BLaER1 (cell line): ENCODE data around the gene GMDS.

Source experiments
- H3K27ac ChIP-seq: shearing (Covaris generic); formaldehyde crosslinking; 2 replicates; pipeline ENCODE4 v1.8.1; 2022
- H3K27me3 ChIP-seq: shearing (Covaris generic); formaldehyde crosslinking; 2 replicates; pipeline ENCODE4 v1.8.1; 2022
- H3K36me3 ChIP-seq: shearing (Covaris generic); formaldehyde crosslinking; 2 replicates; pipeline ENCODE4 v1.8.1; 2022
- H3K4me1 ChIP-seq: shearing (Covaris generic); formaldehyde crosslinking; 2 replicates; pipeline ENCODE4 v1.8.1; 2022
- H3K4me2 ChIP-seq: shearing (Covaris generic); formaldehyde crosslinking; 2 replicates; pipeline ENCODE4 v1.8.1; 2022
- H3K4me3 ChIP-seq: shearing (Covaris generic); formaldehyde crosslinking; 2 replicates; pipeline ENCODE4 v1.8.1; 2022
- H3K9ac ChIP-seq: shearing (Covaris generic); formaldehyde crosslinking; 2 replicates; pipeline ENCODE4 v1.8.1; 2022
- H3K9me3 ChIP-seq: shearing (Covaris generic); formaldehyde crosslinking; 2 replicates; pipeline ENCODE4 v1.8.1; 2022
- H4K20me1 ChIP-seq: shearing (Covaris generic); formaldehyde crosslinking; 2 replicates; pipeline ENCODE4 v1.8.1; 2022
- Cebpa-rat ChIP-seq: shearing (Covaris generic); IDR thresholded peaks from 2 replicates; pipeline ENCODE4 v1.8.1; 2022

The GMDS gene

DNA sequence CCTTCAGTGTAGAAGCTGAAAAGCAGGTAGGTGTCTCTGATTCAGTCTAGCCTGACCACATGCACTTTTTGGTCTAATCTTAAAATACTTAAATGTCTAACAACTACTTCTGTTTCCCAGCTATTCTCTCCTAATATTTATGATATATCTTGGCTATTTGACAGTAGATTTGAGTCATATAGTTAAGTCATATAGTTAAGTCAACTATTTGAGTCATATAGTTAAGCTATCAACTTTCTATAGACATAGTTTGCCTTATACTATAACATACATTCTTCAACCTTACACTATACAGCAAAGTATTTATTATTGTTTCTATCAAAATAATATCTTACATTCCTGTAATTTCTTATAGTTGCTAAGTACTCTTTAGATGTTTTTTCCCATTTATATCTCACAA is 110.9 kb downstream of the GMDS start:
- H3K9ac ChIP-seq, result no peak overlapping the region
- no peaks in the 10 kb centered on the region for H3K27me3 ChIP-seq
- H3K36me3 ChIP-seq, result no peaks in the 10 kb centered on the region
- no peak overlapping the region for H3K4me2 ChIP-seq
- H3K4me3 ChIP-seq, result no peak overlapping the region
- no peaks in the 10 kb centered on the region for H3K9me3 ChIP-seq
- H3K4me1 ChIP-seq, result no peaks in the 10 kb centered on the region
- no peak overlapping the region for H3K27ac ChIP-seq
- TF ChIP-seq Cebpa-rat, result no peak
- peaks cover 7% of the 10 kb centered on the region; the same call in 1 of the 2 replicates for H4K20me1 ChIP-seq

DNA sequence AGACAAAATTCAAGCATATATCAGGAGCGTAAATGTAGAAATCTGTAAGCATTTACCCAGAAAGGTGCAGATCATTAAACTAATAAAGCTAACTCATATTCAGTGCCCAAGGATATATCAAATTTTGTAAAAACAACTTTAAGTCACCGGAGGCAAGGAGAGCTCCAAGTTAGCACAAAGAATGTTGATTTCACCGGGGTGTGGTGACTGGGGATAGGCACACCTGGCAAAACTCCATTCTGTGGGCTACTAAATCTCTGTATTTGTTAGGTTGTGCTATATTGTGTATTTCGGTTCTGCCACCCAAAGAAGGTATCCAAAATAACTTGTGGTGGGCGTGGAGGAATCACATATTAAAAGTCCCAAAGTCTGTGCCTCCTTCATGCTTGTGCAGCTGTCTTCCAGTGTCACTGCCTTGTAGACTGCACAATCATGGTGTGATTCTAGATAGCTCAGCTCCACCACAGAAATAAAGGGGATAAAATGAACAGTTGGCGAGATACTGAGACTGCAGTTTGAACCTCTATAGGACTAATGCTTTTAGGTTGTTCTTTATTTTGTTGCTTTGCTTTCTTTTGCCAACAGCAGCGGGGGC is 111.6 kb downstream of the GMDS start:
- H3K9me3 ChIP-seq, result no peaks in the 10 kb centered on the region
- peaks cover 4% of the 10 kb centered on the region; the same call in 1 of the 2 replicates for H4K20me1 ChIP-seq
- no peak overlapping the region for H3K4me3 ChIP-seq
- peaks cover 6% of the 10 kb centered on the region; the same call in 1 of the 2 replicates for H3K4me1 ChIP-seq
- H3K36me3 ChIP-seq, result no peaks in the 10 kb centered on the region
- H3K27me3 ChIP-seq, result no peaks in the 10 kb centered on the region
- TF ChIP-seq Cebpa-rat, result no peak
- no peak overlapping the region for H3K9ac ChIP-seq
- H3K27ac ChIP-seq, result no peak overlapping the region
- H3K4me2 ChIP-seq, result no peak overlapping the region

DNA sequence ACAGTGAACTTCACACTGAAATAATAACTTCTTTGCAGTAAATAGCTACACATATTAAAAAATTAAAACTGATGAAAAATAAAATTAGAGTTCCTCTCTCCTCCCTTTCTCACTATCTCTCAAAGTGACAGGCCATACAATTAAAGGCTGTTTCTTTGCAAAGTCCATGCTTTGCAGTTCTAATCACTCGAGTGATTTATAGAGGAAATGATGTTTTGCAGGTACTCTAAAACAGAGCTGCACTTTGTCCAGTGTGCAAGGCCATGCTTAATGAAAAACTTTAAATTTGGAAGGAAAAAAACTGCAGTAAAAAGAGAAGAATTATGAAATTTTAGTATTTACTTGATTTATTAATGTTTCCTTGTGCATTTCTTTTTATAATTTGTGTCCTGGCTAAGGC is 112.5 kb downstream of the GMDS start:
- peaks cover 15% of the 10 kb centered on the region for H3K4me1 ChIP-seq
- no peak overlapping the region for H3K4me3 ChIP-seq
- H3K9me3 ChIP-seq, result no peaks in the 10 kb centered on the region
- no peak for TF ChIP-seq Cebpa-rat
- H3K36me3 ChIP-seq, result no peaks in the 10 kb centered on the region
- H3K27me3 ChIP-seq, result no peaks in the 10 kb centered on the region
- H3K27ac ChIP-seq, result no peak overlapping the region
- H3K9ac ChIP-seq, result no peak overlapping the region
- H3K4me2 ChIP-seq, result no peak overlapping the region
- no peaks in the 10 kb centered on the region for H4K20me1 ChIP-seq

DNA sequence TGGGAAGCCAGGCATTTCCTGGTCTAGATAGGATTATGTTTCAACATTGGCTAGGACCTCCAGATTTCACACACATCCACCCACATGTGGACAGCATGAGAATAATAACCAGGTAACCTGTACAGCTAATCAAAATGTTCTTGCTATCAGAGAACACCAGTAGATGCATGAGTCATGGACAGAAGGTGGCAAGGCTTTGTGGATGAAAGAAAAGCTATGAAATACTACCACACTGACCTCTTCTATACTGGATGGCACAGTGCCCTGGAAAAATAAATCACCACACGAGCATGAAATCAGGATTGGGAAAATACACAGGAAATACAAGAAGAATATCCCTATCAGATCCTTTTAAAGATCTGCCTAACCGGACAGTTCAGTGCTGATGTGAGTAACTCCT is 113.0 kb downstream of the GMDS start:
- Histone ChIP-seq H3K4me1 (peaks cover 20% of the 10 kb centered on the region), H3K4me2 (no peak overlapping the region), H3K27ac (no peak overlapping the region), H3K36me3 (no peaks in the 10 kb centered on the region), H4K20me1 (no peaks in the 10 kb centered on the region), H3K4me3 (no peak overlapping the region), H3K9ac (no peak overlapping the region), H3K27me3 (no peaks in the 10 kb centered on the region), H3K9me3 (no peaks in the 10 kb centered on the region)
- TF ChIP-seq Cebpa-rat, result no peak

DNA sequence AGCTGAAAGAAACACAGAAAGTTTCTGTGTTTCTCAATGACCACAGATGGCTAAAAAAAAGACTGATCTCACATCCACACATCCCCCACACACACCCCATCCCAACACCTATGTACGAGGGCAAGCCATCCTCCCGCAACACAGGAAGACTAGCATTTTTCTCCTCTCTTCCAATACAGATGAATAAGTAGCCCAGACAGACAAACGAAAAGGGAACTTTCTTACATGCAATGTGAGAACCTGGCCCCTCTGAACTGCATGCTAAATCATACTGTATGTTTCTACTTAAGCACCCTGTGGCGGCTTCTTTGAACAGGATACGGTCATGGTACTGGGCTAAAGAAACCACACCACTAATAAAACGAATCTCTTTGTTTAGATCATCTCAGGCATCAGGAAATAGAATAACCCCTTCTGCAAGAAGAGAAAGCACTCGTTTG is 116.2 kb downstream of the GMDS start:
- H3K27me3 ChIP-seq, result no peaks in the 10 kb centered on the region
- H3K4me1 ChIP-seq, result peaks cover 34% of the 10 kb centered on the region
- no peak for TF ChIP-seq Cebpa-rat
- peak overlapping the region; percentile 5; the same call in 1 of the 2 replicates for H3K4me2 ChIP-seq
- no peaks in the 10 kb centered on the region for H3K9me3 ChIP-seq
- H4K20me1 ChIP-seq, result no peaks in the 10 kb centered on the region
- H3K36me3 ChIP-seq, result no peaks in the 10 kb centered on the region
- H3K4me3 ChIP-seq, result no peak overlapping the region
- H3K27ac ChIP-seq, result no peak overlapping the region
- no peak overlapping the region for H3K9ac ChIP-seq

DNA sequence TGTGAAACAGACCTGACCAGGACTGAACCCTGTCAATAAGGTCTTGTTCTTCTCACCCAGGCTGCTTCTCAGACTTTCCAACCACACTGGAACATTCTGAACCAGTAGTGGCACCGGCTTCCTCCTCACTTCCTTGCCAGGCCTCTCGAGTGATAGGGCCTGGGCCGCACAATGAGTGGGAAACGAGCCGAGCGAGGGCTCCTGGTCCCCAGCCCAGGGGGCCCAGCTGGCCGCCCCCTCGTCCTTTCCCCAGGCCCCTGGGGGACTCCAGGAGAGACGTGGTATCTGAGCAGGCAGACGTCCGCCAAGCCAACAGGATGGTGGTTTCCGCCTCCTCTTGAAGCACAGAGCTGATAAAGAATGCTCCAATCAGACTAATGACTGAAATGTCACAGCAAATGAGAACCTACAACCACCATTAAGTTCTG is 117.9 kb downstream of the GMDS start:
- H3K9ac ChIP-seq, result no peak overlapping the region
- peaks cover 34% of the 10 kb centered on the region for H3K4me1 ChIP-seq
- no peaks in the 10 kb centered on the region for H3K36me3 ChIP-seq
- peak overlapping the region; percentile 54 for H3K27ac ChIP-seq
- H3K27me3 ChIP-seq, result no peaks in the 10 kb centered on the region
- peak overlapping the region; percentile 1; the same call in 1 of the 2 replicates for H3K4me3 ChIP-seq
- H3K9me3 ChIP-seq, result no peaks in the 10 kb centered on the region
- TF ChIP-seq Cebpa-rat, result no peak
- H3K4me2 ChIP-seq, result peak overlapping the region; percentile 67
- no peaks in the 10 kb centered on the region for H4K20me1 ChIP-seq

DNA sequence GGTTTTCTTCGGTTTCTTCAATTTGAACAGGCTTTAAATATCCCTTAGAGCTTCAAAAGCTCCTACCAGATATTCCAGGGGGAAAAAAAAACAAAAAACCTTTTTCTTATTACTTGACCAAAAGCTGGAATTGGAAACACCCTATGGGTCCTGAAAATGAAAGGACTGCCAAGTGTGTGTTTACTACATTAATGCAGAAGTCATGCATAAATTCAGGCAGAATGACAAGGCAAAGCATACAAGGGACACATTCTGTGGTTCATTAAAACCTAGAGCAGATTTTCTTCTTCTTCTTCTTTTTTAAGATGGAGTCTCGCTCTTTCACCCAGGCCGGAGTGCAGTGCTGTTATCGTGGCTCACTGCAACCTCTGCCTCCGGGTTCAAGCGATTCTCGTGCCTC is 119.1 kb downstream of the GMDS start:
- TF ChIP-seq Cebpa-rat, result no peak
- H3K27me3 ChIP-seq, result no peaks in the 10 kb centered on the region
- no peak overlapping the region; the same call in 1 of the 2 replicates for H3K4me2 ChIP-seq
- H3K9me3 ChIP-seq, result no peaks in the 10 kb centered on the region
- H3K9ac ChIP-seq, result no peak overlapping the region
- no peaks in the 10 kb centered on the region for H4K20me1 ChIP-seq
- H3K36me3 ChIP-seq, result no peaks in the 10 kb centered on the region
- peaks cover 34% of the 10 kb centered on the region for H3K4me1 ChIP-seq
- H3K4me3 ChIP-seq, result no peak overlapping the region
- H3K27ac ChIP-seq, result no peak overlapping the region

DNA sequence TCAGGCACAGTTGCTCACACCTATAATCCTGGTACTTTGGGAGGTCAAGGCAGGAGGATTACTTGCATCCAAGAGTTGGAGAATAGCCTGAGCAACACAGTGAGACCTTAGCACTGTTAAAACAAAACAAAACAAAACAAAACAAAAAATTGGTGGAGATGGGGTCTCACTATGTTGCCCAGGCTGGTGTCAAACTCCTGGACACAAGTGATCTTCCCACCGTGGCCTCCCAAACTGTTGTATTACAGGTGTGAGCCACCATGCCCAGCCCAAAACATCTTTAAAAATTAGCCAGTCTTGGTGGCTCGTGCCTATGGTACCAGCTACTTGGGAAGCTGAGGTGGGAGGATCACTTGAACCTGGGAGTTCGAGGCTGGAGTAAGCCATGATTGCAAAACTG is 120.2 kb downstream of the GMDS start:
- no peaks in the 10 kb centered on the region for H3K36me3 ChIP-seq
- H3K27me3 ChIP-seq, result no peaks in the 10 kb centered on the region
- no peak overlapping the region for H3K9ac ChIP-seq
- H3K4me3 ChIP-seq, result no peak overlapping the region
- peaks cover 34% of the 10 kb centered on the region for H3K4me1 ChIP-seq
- H3K4me2 ChIP-seq, result no peak overlapping the region
- TF ChIP-seq Cebpa-rat, result no peak
- H4K20me1 ChIP-seq, result no peaks in the 10 kb centered on the region
- H3K27ac ChIP-seq, result no peak overlapping the region
- no peaks in the 10 kb centered on the region for H3K9me3 ChIP-seq

DNA sequence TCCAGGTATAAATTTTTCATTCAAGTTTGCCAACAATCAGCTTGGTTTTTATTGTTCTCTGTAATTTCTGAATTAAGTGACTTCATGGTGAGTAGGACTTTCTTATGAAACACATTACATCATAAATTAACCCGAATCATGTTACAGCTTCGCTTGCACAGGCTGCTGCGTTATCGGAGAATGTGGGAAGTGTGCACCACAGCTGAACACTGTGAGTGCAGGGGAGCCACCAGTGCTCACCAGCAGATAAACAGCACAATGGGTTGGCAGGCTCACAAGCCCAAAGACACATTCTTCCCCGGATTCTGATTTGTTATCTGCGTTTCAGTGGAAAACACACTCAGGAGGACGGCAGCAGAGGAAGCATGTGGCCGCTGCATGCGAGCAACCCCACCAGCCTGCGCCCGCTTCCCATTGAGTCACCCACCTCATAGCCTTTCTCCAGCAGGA is 121.1 kb downstream of the GMDS start:
- TF ChIP-seq Cebpa-rat, result no peak
- Histone ChIP-seq H4K20me1 (no peaks in the 10 kb centered on the region), H3K9ac (no peak overlapping the region), H3K9me3 (no peaks in the 10 kb centered on the region), H3K4me3 (no peak overlapping the region), H3K4me1 (peaks cover 32% of the 10 kb centered on the region), H3K27me3 (no peaks in the 10 kb centered on the region), H3K36me3 (no peaks in the 10 kb centered on the region), H3K27ac (no peak overlapping the region), H3K4me2 (no peak overlapping the region)

DNA sequence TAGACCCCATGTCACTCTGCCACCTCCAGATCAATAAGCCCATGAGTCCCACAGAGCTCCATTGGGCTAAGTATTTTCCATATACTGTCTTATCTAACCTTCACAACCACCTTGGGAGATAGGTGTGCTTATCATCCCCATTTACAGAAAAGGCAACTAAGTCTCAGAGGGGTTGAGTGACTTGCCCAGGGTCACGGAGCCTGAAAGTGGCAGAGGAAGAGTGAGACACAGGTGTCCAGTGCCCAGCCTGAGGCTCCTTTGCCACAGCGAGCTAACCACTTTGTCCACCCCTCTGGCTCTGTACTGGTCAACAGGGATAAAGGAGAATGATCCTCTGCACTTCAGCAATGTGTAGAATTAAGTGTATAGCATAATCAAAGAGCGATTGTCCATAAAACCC is 124.5 kb downstream of the GMDS start:
- Histone ChIP-seq H3K9me3 (no peaks in the 10 kb centered on the region), H3K27me3 (no peaks in the 10 kb centered on the region), H4K20me1 (no peaks in the 10 kb centered on the region), H3K4me1 (no peaks in the 10 kb centered on the region), H3K27ac (no peak overlapping the region), H3K4me2 (no peak overlapping the region), H3K9ac (no peak overlapping the region), H3K4me3 (no peak overlapping the region), H3K36me3 (no peaks in the 10 kb centered on the region)
- TF ChIP-seq Cebpa-rat, result no peak

DNA sequence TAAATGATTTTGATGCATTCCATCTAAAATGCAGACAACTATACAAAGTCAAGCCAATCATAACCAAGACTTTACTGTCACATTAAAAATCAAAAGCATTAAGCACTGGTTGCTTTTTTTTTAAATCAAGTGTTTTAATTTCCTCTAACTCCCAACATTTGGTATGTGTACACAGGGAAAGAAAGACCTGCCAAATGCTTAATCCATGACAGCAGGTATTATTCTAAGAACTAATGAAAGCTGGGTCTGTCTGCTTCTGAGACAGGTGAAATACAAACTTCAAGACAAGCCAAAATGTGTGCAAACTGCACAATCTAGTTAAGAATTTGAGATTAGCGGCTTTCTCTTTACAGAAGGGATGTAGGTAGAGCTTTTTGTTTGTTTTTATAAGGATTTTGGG is 126.1 kb downstream of the GMDS start:
- Histone ChIP-seq H3K27ac (no peak overlapping the region), H3K9ac (no peak overlapping the region), H3K9me3 (no peaks in the 10 kb centered on the region), H3K4me3 (no peak overlapping the region), H4K20me1 (no peaks in the 10 kb centered on the region), H3K36me3 (no peaks in the 10 kb centered on the region), H3K27me3 (no peaks in the 10 kb centered on the region), H3K4me1 (no peaks in the 10 kb centered on the region), H3K4me2 (no peak overlapping the region)
- no peak for TF ChIP-seq Cebpa-rat
